Prostate gland (tissue), 2 donors: ENCODE measurements around the gene NUTM2A.
"Not testable (repeated sequence)": the region's sequence is repeated elsewhere in the genome, so short reads cannot be mapped to it uniquely, and the experiment has no call there.

Experiments used
- CTCF ChIP-seq, 4 experiments: fragments of 200-600 bp in 2 of 4; fragments of 450-650 bp in 2 of 4; sonication (generic) in 2 of 4; IDR thresholded peaks; 1 replicate in 3 of 4; 2 replicates in 1 of 4; pipeline ENCODE4 v1.5.1; 2016 to 2019; ENCODE audit warnings: antibody characterized with exemption in 4 of 4, mild to moderate bottlenecking in 2 of 4, moderate library complexity in 2 of 4
- POLR2A ChIP-seq: fragments of 450-650 bp; IDR thresholded peaks from one replicate; pipeline ENCODE4 v1.6.1; 2016; ENCODE audit warnings: antibody characterized with exemption, mild to moderate bottlenecking

GRCh38 chr10:87186016-87186415 is 39.2 kb upstream of the NUTM2A start:
- TF ChIP-seq POLR2A; CTCF (IDR thresholded peaks at IDR 0.05): not testable (repeated sequence)
